Astrocyte (in vitro differentiated cells and primary cell): ENCODE data around the gene TMEM258. TPM values are rescaled to one million over a fixed set of nuclear protein-coding genes. Genes with fewer than 3 reads are reported as not detected.

Experiments used
- DNase-seq: peaks from one replicate; pipeline ENCODE4 v3.0.0-alpha.2; 2010; ENCODE audit warnings: low read depth
- FAIRE-seq: peaks from 2 replicates; lab custom pipeline; 2011; peaks lifted over from hg19 to GRCh38; lab: Jason Lieb, UNC
- H2AFZ ChIP-seq: 2 replicates; pipeline ENCODE4 v1.6.0; 2012; ENCODE audit warnings: low read depth, low read length, inconsistent platforms
- H3K27ac ChIP-seq: 2 replicates; pipeline ENCODE4 v1.5.1; 2011; ENCODE audit warnings: low read depth, low read length, inconsistent platforms
- H3K27me3 ChIP-seq: 2 replicates; pipeline ENCODE4 v1.6.0; 2011; ENCODE audit warnings: low read length, inconsistent platforms; ENCODE audit not compliant: insufficient read depth
- H3K36me3 ChIP-seq: 2 replicates; pipeline ENCODE4 v1.5.1; 2011; ENCODE audit warnings: low read length, inconsistent platforms; ENCODE audit not compliant: insufficient read depth
- H3K4me1 ChIP-seq: 2 replicates; pipeline ENCODE4 v1.5.1; 2011; ENCODE audit warnings: low read length, inconsistent platforms; ENCODE audit not compliant: insufficient read depth
- H3K4me2 ChIP-seq: 2 replicates; pipeline ENCODE4 v1.6.0; 2012; ENCODE audit warnings: low read length, inconsistent platforms
- H3K4me3 ChIP-seq: 2 replicates; pipeline ENCODE4 v1.5.1; 2011; ENCODE audit warnings: low read depth, mild to moderate bottlenecking, low read length, inconsistent platforms; ENCODE audit not compliant: insufficient read depth
- H3K79me2 ChIP-seq: 2 replicates; pipeline ENCODE4 v1.6.0; 2012; ENCODE audit warnings: mild to moderate bottlenecking, low read length, inconsistent platforms; ENCODE audit not compliant: insufficient read depth
- H3K9ac ChIP-seq: 2 replicates; pipeline ENCODE4 v1.6.0; 2012; ENCODE audit warnings: mild to moderate bottlenecking, low read length, inconsistent platforms
- H3K9me3 ChIP-seq: 2 replicates; pipeline ENCODE4 v1.5.1; 2012; ENCODE audit warnings: low read depth, mild to moderate bottlenecking, low read length, inconsistent platforms; ENCODE audit not compliant: insufficient read depth
- H4K20me1 ChIP-seq: 2 replicates; pipeline ENCODE4 v1.6.0; 2012; ENCODE audit warnings: low read length, inconsistent platforms; ENCODE audit not compliant: insufficient read depth
- H3K27ac Mint-ChIP-seq: one replicate; pipeline ENCODE4 v1.8.0; 2021; ENCODE audit warnings: mild to moderate bottlenecking, mixed read lengths; ENCODE audit not compliant: unreplicated experiment
- H3K27me3 Mint-ChIP-seq: one replicate; pipeline ENCODE4 v1.8.0; 2021; ENCODE audit warnings: low read depth, mixed read lengths; ENCODE audit not compliant: unreplicated experiment
- H3K36me3 Mint-ChIP-seq: one replicate; pipeline ENCODE4 v1.8.0; 2021; ENCODE audit warnings: low read depth, mixed read lengths; ENCODE audit not compliant: unreplicated experiment
- H3K4me1 Mint-ChIP-seq: one replicate; pipeline ENCODE4 v1.8.0; 2021; ENCODE audit warnings: low read depth, mixed read lengths; ENCODE audit not compliant: unreplicated experiment
- H3K4me3 Mint-ChIP-seq: one replicate; pipeline ENCODE4 v1.8.0; 2021; ENCODE audit warnings: mild to moderate bottlenecking, moderate library complexity, mixed read lengths; ENCODE audit not compliant: unreplicated experiment
- H3K9me3 Mint-ChIP-seq: one replicate; pipeline ENCODE4 v1.8.0; 2021; ENCODE audit warnings: mild to moderate bottlenecking, mixed read lengths; ENCODE audit not compliant: unreplicated experiment
- CTCF ChIP-seq: IDR thresholded peaks from 2 replicates; pipeline ENCODE4 v1.5.1; 2011; ENCODE audit warnings: low read depth, mild to moderate bottlenecking, inconsistent platforms, low read length, moderate library complexity; ENCODE audit not compliant: insufficient read depth
- EZH2 ChIP-seq: IDR thresholded peaks from 2 replicates; pipeline ENCODE4 v1.6.1; 2012; ENCODE audit warnings: mild to moderate bottlenecking, low read length, inconsistent platforms; ENCODE audit not compliant: insufficient read depth
- total RNA-seq: library from RNA; stranded (reverse); gene quantifications from 2 replicates; pipeline ENCODE4 v1.2.1, GENCODE V29; 2021

The TMEM258 gene
- total RNA-seq, 1 donor from 2014 or later = 98.6 TPM

- Mint-ChIP-seq H3K4me1 (peaks cover 3% of the 10 kb centered on the region), H3K27ac (no peak overlapping the region), H3K36me3 (peaks cover 5% of the 10 kb centered on the region), H3K4me3 (no peak overlapping the region), H3K9me3 (no peaks in the 10 kb centered on the region), H3K27me3 (peaks cover 7% of the 10 kb centered on the region)
- peaks cover 3% of the 10 kb centered on the region for H3K36me3 ChIP-seq
- H3K27me3 ChIP-seq = no peaks in the 10 kb centered on the region
- H4K20me1 ChIP-seq = no peaks in the 10 kb centered on the region
- DNase-seq = no peak
- no peak overlapping the region for H3K9ac ChIP-seq
- H3K79me2 ChIP-seq = no peaks in the 10 kb centered on the region
- no peak overlapping the region for H3K4me2 ChIP-seq
- TF ChIP-seq EZH2 (no peak), CTCF (no peak)
- H3K4me1 ChIP-seq = peaks cover 8% of the 10 kb centered on the region
- H3K27ac ChIP-seq = no peak overlapping the region
- H2AFZ ChIP-seq = no peak overlapping the region
- H3K9me3 ChIP-seq = no peaks in the 10 kb centered on the region
- H3K4me3 ChIP-seq = no peak overlapping the region
- FAIRE-seq = no peak
Measured at GRCh38 chr11:61742391-61742790, 50.0 kb downstream of the TMEM258 start.

GRCh38 chr11:61739966-61740365 lies 52.4 kb downstream of the TMEM258 start:
- Histone ChIP-seq H3K9me3 (no peaks in the 10 kb centered on the region), H3K79me2 (no peaks in the 10 kb centered on the region), H3K27ac (no peak overlapping the region), H3K27me3 (no peaks in the 10 kb centered on the region), H3K4me3 (no peak overlapping the region), H3K4me1 (peaks cover 6% of the 10 kb centered on the region), H4K20me1 (no peaks in the 10 kb centered on the region), H3K4me2 (no peak overlapping the region), H3K36me3 (peaks cover 9% of the 10 kb centered on the region), H3K9ac (no peak overlapping the region), H2AFZ (no peak overlapping the region)
- no peaks in the 10 kb centered on the region for H3K9me3 Mint-ChIP-seq
- TF ChIP-seq CTCF = no peak
- no peak for TF ChIP-seq EZH2
- H3K36me3 Mint-ChIP-seq = peaks cover 9% of the 10 kb centered on the region
- FAIRE-seq (no peak), DNase-seq (no peak)
- peaks cover 3% of the 10 kb centered on the region for H3K4me1 Mint-ChIP-seq
- H3K27ac Mint-ChIP-seq = no peak overlapping the region
- H3K4me3 Mint-ChIP-seq = no peak overlapping the region
- H3K27me3 Mint-ChIP-seq = peaks cover 7% of the 10 kb centered on the region

- Mint-ChIP-seq H3K27me3 (peaks cover 7% of the 10 kb centered on the region), H3K4me3 (no peak overlapping the region), H3K27ac (no peak overlapping the region), H3K9me3 (no peaks in the 10 kb centered on the region), H3K4me1 (peaks cover 3% of the 10 kb centered on the region), H3K36me3 (peaks cover 9% of the 10 kb centered on the region)
- peaks cover 5% of the 10 kb centered on the region for H3K4me1 ChIP-seq
- no peak overlapping the region for H3K9ac ChIP-seq
- no peaks in the 10 kb centered on the region for H3K79me2 ChIP-seq
- H3K4me3 ChIP-seq = no peak overlapping the region
- DNase-seq (no peak), FAIRE-seq (no peak)
- H3K36me3 ChIP-seq = peaks cover 9% of the 10 kb centered on the region
- no peak for TF ChIP-seq EZH2
- TF ChIP-seq CTCF = no peak
- no peaks in the 10 kb centered on the region for H3K9me3 ChIP-seq
- H3K27ac ChIP-seq = no peak overlapping the region
- H3K27me3 ChIP-seq = no peaks in the 10 kb centered on the region
- H2AFZ ChIP-seq = no peak overlapping the region
- no peaks in the 10 kb centered on the region for H4K20me1 ChIP-seq
- no peak overlapping the region for H3K4me2 ChIP-seq
Measured at GRCh38 chr11:61739413-61739812, 53.0 kb downstream of the TMEM258 start.

Other genes starting within 250 kb of the TMEM258 start
- 3.7 and 3.8 TPM in 2 replicates for gene SYT7, start 211.5 kb downstream of the TMEM258 start, total RNA-seq
- 5.5 and 5.6 TPM in 2 replicates for gene DAGLA, start 112.2 kb downstream of the TMEM258 start, total RNA-seq
- gene MYRF, start 40.0 kb downstream of the TMEM258 start, total RNA-seq = 39.5 and 53.9 TPM in 2 replicates
- 13.6 and 13.8 TPM in 2 replicates for gene FEN1, start 312 bp upstream of the TMEM258 start, total RNA-seq
- 56.7 and 74.6 TPM in 2 replicates for gene FADS1, start 24.4 kb upstream of the TMEM258 start, total RNA-seq
- gene FADS2, start 35.7 kb upstream of the TMEM258 start, total RNA-seq = 180 and 287 TPM in 2 replicates
- gene FADS3, start 98.9 kb upstream of the TMEM258 start, total RNA-seq = 59.1 and 61.9 TPM in 2 replicates
- 0.91 and 1.7 TPM in 2 replicates for gene RAB3IL1, start 125.0 kb upstream of the TMEM258 start, total RNA-seq
- 0.60 and 0.66 TPM in 2 replicates for gene BEST1, start 157.8 kb upstream of the TMEM258 start, total RNA-seq
- gene FTH1, start 175.0 kb upstream of the TMEM258 start, total RNA-seq = 2,052 and 2,092 TPM in 2 replicates